ENCODE measurements around the gene EOLA1.
"Not testable (repeated sequence)": the region's sequence is repeated elsewhere in the genome, so short reads cannot be mapped to it uniquely, and the experiment has no call there.

EOLA1 gene

GRCh38 chrX:149513825-149514428 is 26.9 kb upstream of the EOLA1 start:
- DNase-seq (ENCODE audit: low read depth in 2 of 2, low spot score in 1 of 2) = no peak

- no peak for DNase-seq (ENCODE audit: low read depth in 2 of 2, low spot score in 1 of 2)
These were observed 24.7 kb upstream of the EOLA1 start for GRCh38 chrX:149515954-149516602.

GRCh38 chrX:149516604-149517003 is 24.2 kb upstream of the EOLA1 start:
- no peak for DNase-seq (ENCODE audit: low read depth in 2 of 2, low spot score in 1 of 2)

GRCh38 chrX:149517308-149517707 is 23.5 kb upstream of the EOLA1 start:
- no peak for DNase-seq (ENCODE audit: low read depth in 2 of 2, low spot score in 1 of 2)

GRCh38 chrX:149518236-149518635 is 22.6 kb upstream of the EOLA1 start:
- DNase-seq (ENCODE audit: low read depth in 2 of 2, low spot score in 1 of 2) = no peak

- not testable (repeated sequence) for DNase-seq (ENCODE audit: low read depth in 2 of 2, low spot score in 1 of 2)
These were observed 20.1 kb upstream of the EOLA1 start for GRCh38 chrX:149520636-149521277.

GRCh38 chrX:149521438-149521837 is 19.4 kb upstream of the EOLA1 start:
- DNase-seq (ENCODE audit: low read depth in 2 of 2, low spot score in 1 of 2) = no peak

GRCh38 chrX:149522916-149523315 is 17.9 kb upstream of the EOLA1 start:
- DNase-seq (ENCODE audit: low read depth in 2 of 2, low spot score in 1 of 2) = no peak

- peak in 1 of 2 donors; percentile 41 for DNase-seq (ENCODE audit: low read depth in 2 of 2, low spot score in 1 of 2)
These were observed 15.4 kb upstream of the EOLA1 start for GRCh38 chrX:149525389-149525788.

- not testable (repeated sequence) for DNase-seq (ENCODE audit: low read depth in 2 of 2, low spot score in 1 of 2)
These were observed 14.9 kb upstream of the EOLA1 start for GRCh38 chrX:149525903-149526302.

- DNase-seq (ENCODE audit: low read depth in 2 of 2, low spot score in 1 of 2) = not testable (repeated sequence)
These were observed 14.3 kb upstream of the EOLA1 start for GRCh38 chrX:149526318-149527033.

GRCh38 chrX:149527705-149528104 is 13.1 kb upstream of the EOLA1 start:
- no peak for DNase-seq (ENCODE audit: low read depth in 2 of 2, low spot score in 1 of 2)

- DNase-seq (ENCODE audit: low read depth in 2 of 2, low spot score in 1 of 2) = no peak
These were observed 12.4 kb upstream of the EOLA1 start for GRCh38 chrX:149528381-149528780.

GRCh38 chrX:149531599-149531998 is 9.2 kb upstream of the EOLA1 start:
- no peak for DNase-seq (ENCODE audit: low read depth in 2 of 2, low spot score in 1 of 2)

- not testable (repeated sequence) for DNase-seq (ENCODE audit: low read depth in 2 of 2, low spot score in 1 of 2)
These were observed 7.9 kb upstream of the EOLA1 start for GRCh38 chrX:149532868-149533267.

GRCh38 chrX:149533999-149534398 is 6.8 kb upstream of the EOLA1 start:
- not testable (repeated sequence) for DNase-seq (ENCODE audit: low read depth in 2 of 2, low spot score in 1 of 2)

GRCh38 chrX:149534926-149535602 is 5.7 kb upstream of the EOLA1 start:
- DNase-seq (ENCODE audit: low read depth in 2 of 2, low spot score in 1 of 2) = not testable (repeated sequence)

GRCh38 chrX:149537474-149537873 is 3.3 kb upstream of the EOLA1 start:
- not testable (repeated sequence) for DNase-seq (ENCODE audit: low read depth in 2 of 2, low spot score in 1 of 2)

GRCh38 chrX:149539283-149540130 is 1.3 kb upstream of the EOLA1 start:
- DNase-seq (ENCODE audit: low read depth in 2 of 2, low spot score in 1 of 2) = peak; percentile 59 to 81

- peak; percentile 75 to 84 for DNase-seq (ENCODE audit: low read depth in 2 of 2, low spot score in 1 of 2)
These were observed 636 bp upstream of the EOLA1 start for GRCh38 chrX:149540131-149540620.
